ENCODE results near the gene TIMP2. TPM values are rescaled to one million over a fixed set of nuclear protein-coding genes. Genes with fewer than 3 reads are reported as not detected.

TIMP2 gene
- total and polyA plus RNA-seq, 2 of the 4 experiments (the other 2 are of a cell fraction) = 43.9 to 416 TPM

DNA sequence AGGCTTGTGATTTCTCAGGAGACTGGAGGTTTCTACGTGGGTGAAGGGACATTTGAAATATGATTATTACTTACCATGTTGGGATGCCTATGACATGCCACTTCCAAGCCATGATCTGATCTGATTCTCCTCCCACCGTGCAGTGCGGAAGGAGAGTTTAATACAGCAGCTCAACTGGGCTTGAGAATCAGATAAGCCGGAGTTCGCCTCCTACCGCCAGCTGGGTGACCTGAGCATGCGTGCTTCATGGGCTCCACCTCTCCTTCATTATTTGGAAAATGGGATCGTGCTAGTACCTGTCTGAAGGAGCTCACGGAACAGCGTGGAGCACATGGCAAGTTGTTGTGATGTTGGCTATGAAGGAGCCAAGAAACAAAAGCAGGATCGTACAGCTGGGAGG lies 12.4 kb upstream of the TIMP2 start:
- Histone ChIP-seq H4K8ac (ENCODE audit: low read depth in 2 of 2, low read length in 2 of 2) (no peak overlapping the region), H3K14ac (replicated peaks; ENCODE audit: low read depth, low read length) (0 out of 2 replicates have a peak overlapping the region, but pooled peaks have one; percentile 41), H4K20me1 (ENCODE audit: insufficient read depth, low read length) (peaks cover 12% of the 10 kb centered on the region; the same call in 1 of the 2 replicates), H3K56ac (ENCODE audit: extremely low read depth, insufficient read depth, low read length) (no peak overlapping the region), H3K18ac (ENCODE audit: low read depth, low read length) (no peak overlapping the region), H3K36me3 (ENCODE audit: control insufficient read depth, insufficient read depth, low read length) (no peaks in the 10 kb centered on the region), H3K4me3 (ENCODE audit: insufficient read depth, low read depth, low read length) (no peak overlapping the region), H3K9me1 (ENCODE audit: insufficient read depth, low read length) (peaks cover 21% of the 10 kb centered on the region), H2AFZ (replicated peaks; ENCODE audit: low read length, poor library complexity) (no peak overlapping the region), H2BK20ac (ENCODE audit: low read depth, low read length) (peak overlapping the region; percentile 63; the same call in 1 of the 2 replicates), H3K23ac (ENCODE audit: low read depth, low read length) (no peak overlapping the region), H3K4ac (ENCODE audit: low read depth, low read length) (peak overlapping the region; percentile 64), H2BK120ac (ENCODE audit: low read depth, low read length) (no peak overlapping the region), H2BK15ac (ENCODE audit: low read depth, low read length) (peak overlapping the region; percentile 15; the same call in 1 of the 3 replicates), H3K9ac (ENCODE audit: low read depth, low read length) (no peak overlapping the region), H2BK5ac (ENCODE audit: low read depth, low read length, poor library complexity, severe bottlenecking) (no peak overlapping the region), H3K79me1 (ENCODE audit: low read depth in 1 of 2, low read length in 2 of 2) (peaks cover 0 to 19% of the 10 kb centered on the region in 2 experiments; a peak in 2 of 4 replicates), H3K9me3 (ENCODE audit: control insufficient read depth, insufficient read depth, low read length) (no peaks in the 10 kb centered on the region), H3K4me1 (ENCODE audit: control insufficient read depth, insufficient read depth, low read length) (peaks cover 39% of the 10 kb centered on the region), H4K5ac (ENCODE audit: low read depth, low read length) (no peak overlapping the region), H3K4me2 (ENCODE audit: low read depth, low read length) (no peak overlapping the region), H2AK5ac (ENCODE audit: low read depth, low read length) (peak overlapping the region; percentile 12), H4K91ac (ENCODE audit: insufficient read depth, low read depth, low read length) (peak overlapping the region; percentile 63), H2AK9ac (replicated peaks; ENCODE audit: low read depth, low read length, poor library complexity) (no peak overlapping the region), H3K27me3 (ENCODE audit: control insufficient read depth, insufficient read depth, low read length) (no peaks in the 10 kb centered on the region), H3K27ac (ENCODE audit: insufficient read depth, low read length) (no peak overlapping the region)
- CTCF ChIA-PET = no interaction called here
- dilution Hi-C loops (cut with HindIII; ENCODE audit: low sequenced_read_pairs, unreplicated experiment) (no loop called here), intact Hi-C loops (cut with micrococcal nuclease) (no loop called here), in situ Hi-C loops (cut with MboI; ENCODE audit: low sequenced_read_pairs) (no loop called here)
- 100% methylated on average over 3 of the region's 11 CpGs; no CpG with 5 or more reads in 1 of the 2 experiments for WGBS, 2 experiments (ENCODE audit: extremely low coverage in 2 of 2, insufficient read length in 1 of 2)
- DNase-seq (no peak), ATAC-seq (ENCODE audit: low read depth) (no peak)
- BruUV-seq (replicated peaks) = no TSS peak
- POLR2A ChIA-PET (ENCODE audit: unreplicated experiment) = no interaction called here
- no peak for TF ChIP-seq MXI1 (IDR thresholded peaks at IDR 0.05; ENCODE audit: borderline replicate concordance, low read depth, low read length)
- TF ChIP-seq RAD21 (IDR thresholded peaks at IDR 0.05; ENCODE audit: low read length) = no peak
- no peak for TF ChIP-seq RFX5 (IDR thresholded peaks at IDR 0.05; ENCODE audit: low read depth, low read length)
- no peak for TF ChIP-seq CEBPB (IDR thresholded peaks at IDR 0.05; ENCODE audit: low read depth, low read length)
- TF ChIP-seq, protein P1, sequence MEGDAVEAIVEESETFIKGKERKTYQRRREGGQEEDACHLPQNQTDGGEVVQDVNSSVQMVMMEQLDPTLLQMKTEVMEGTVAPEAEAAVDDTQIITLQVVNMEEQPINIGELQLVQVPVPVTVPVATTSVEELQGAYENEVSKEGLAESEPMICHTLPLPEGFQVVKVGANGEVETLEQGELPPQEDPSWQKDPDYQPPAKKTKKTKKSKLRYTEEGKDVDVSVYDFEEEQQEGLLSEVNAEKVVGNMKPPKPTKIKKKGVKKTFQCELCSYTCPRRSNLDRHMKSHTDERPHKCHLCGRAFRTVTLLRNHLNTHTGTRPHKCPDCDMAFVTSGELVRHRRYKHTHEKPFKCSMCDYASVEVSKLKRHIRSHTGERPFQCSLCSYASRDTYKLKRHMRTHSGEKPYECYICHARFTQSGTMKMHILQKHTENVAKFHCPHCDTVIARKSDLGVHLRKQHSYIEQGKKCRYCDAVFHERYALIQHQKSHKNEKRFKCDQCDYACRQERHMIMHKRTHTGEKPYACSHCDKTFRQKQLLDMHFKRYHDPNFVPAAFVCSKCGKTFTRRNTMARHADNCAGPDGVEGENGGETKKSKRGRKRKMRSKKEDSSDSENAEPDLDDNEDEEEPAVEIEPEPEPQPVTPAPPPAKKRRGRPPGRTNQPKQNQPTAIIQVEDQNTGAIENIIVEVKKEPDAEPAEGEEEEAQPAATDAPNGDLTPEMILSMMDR (conservative IDR thresholded peaks at IDR 0.05; ENCODE audit: low read depth, low read length) = no peak
- TF ChIP-seq, protein P2, sequence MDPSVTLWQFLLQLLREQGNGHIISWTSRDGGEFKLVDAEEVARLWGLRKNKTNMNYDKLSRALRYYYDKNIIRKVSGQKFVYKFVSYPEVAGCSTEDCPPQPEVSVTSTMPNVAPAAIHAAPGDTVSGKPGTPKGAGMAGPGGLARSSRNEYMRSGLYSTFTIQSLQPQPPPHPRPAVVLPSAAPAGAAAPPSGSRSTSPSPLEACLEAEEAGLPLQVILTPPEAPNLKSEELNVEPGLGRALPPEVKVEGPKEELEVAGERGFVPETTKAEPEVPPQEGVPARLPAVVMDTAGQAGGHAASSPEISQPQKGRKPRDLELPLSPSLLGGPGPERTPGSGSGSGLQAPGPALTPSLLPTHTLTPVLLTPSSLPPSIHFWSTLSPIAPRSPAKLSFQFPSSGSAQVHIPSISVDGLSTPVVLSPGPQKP (IDR thresholded peaks at IDR 0.05; ENCODE audit: borderline replicate concordance, low read depth, low read length) = no peak
- no peak for TF ChIP-seq MAZ (IDR thresholded peaks at IDR 0.05; ENCODE audit: borderline replicate concordance, low read depth, low read length)
- no peak for TF ChIP-seq CHD1 (IDR thresholded peaks at IDR 0.05; ENCODE audit: low read depth, low read length)
